D721Med (cell line): ENCODE results near the gene TEX44.

ENCODE experiments used
- DNase-seq: peaks from one replicate; pipeline ENCODE4 v3.0.0; 2011; ENCODE audit warnings: low spot score; ENCODE audit not compliant: insufficient read length
- FAIRE-seq: peaks from 2 replicates; lab custom pipeline; 2011; peaks lifted over from hg19 to GRCh38; lab: Jason Lieb, UNC
- TF ChIP-seq, protein P1 (sequence below): IDR thresholded peaks from 2 replicates; pipeline ENCODE4 v1.5.1; 2012; ENCODE audit warnings: mild to moderate bottlenecking, control low read depth; ENCODE audit not compliant: insufficient read depth; ENCODE audit errors: missing control alignments

Gene TEX44

DNA sequence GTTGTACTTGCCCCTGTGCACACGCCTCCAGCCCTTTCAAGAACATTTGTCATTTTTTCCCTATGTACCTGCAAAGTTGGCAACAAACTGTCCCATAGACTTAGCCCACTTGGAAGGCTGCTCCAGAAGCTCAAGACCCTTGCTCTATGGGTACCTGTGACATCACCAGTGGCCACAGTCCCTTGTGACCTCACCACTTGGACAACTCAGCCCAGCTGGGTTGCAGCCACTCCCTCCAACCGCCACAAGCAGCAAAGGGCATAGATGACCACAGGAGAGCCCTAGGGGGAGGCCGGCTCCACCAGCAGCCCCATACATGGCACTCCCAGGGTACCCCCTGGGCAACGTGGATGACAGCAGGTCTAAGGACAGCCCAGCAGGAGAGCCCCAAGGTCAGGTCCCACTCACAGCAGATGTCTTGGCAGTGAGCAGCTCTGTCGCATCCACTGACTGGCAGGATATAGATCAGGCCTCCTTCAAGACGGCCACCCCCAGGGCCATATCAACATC, at the start of gene TEX44:
Gene TEX44, plus strand, starts transcription at position 229 of the 510 bp plus-strand sequence. Its CDS starts 88 bp downstream, at position 317.
- TF ChIP-seq, protein P1, sequence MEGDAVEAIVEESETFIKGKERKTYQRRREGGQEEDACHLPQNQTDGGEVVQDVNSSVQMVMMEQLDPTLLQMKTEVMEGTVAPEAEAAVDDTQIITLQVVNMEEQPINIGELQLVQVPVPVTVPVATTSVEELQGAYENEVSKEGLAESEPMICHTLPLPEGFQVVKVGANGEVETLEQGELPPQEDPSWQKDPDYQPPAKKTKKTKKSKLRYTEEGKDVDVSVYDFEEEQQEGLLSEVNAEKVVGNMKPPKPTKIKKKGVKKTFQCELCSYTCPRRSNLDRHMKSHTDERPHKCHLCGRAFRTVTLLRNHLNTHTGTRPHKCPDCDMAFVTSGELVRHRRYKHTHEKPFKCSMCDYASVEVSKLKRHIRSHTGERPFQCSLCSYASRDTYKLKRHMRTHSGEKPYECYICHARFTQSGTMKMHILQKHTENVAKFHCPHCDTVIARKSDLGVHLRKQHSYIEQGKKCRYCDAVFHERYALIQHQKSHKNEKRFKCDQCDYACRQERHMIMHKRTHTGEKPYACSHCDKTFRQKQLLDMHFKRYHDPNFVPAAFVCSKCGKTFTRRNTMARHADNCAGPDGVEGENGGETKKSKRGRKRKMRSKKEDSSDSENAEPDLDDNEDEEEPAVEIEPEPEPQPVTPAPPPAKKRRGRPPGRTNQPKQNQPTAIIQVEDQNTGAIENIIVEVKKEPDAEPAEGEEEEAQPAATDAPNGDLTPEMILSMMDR, result no peak
- FAIRE-seq (no peak), DNase-seq (no peak)

DNA sequence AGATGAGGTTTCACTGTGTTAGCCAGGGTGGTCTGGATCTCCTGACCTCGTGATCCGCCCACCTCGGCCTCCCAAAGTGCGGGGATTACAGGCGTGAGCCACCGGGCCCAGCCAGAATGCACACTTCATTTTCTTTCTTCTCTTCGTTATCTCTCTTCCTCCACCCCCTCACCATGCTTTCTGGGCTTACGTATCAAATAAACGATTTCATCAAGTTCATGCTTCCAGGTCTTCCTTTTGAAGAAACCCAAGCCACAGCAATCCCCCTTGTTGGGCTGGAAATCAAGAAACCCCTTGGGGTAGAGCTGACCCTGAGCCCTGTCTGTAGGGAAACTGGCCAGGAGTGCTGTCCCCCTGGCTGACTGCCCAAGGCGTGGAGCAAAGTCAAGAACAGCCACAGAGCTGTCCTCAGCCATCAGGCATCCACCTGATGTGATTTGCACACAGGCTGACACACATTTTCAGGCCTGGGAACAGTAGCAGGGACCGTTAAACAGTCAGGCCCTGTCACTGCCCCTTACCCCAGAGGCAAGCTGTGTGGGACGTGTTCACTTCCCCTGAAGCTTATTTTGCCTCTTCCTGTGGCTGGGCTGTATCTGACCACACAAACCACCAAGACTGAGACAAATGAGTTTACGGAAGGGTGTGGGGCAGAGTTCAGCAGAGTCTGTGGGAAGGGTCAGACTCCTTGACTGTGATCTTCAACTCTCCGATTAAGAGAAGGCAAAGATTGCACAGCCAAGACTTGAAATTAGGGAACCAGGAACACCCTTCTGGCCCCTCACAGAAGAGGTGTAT, 47.4 kb upstream of the TEX44 start:
- FAIRE-seq, result no peak

DNA sequence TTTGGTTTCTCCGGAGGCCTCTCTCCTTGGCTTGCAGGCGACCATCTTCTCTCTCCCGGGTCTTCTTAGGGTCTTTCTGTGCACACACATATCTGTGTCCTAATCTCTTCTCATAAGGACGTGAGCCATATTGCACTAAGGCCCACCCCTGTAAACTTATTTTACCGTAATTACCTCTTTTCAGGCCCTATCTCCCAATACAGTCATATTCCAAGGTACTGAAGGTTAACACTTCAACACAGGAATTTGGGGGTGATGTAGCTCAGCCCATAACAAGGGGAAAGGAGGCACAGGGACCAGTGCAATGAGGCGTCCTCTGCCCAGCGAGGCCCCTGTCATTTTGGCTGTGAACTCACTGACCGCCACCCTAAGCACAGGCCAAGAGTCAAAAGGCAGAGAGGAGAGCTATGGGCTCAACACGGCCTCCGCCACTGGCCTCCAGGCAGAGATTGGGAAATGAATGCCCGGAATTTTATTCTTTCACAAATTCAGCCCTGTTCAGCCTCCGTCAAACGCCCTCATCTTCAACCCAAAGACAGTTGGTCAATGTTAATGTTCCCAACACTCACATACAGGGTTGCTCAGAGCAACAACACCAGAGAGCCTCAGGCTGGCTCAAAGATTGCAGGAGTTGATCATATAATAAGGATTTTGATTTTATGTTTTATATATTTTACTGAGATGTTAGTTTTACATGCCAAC, 46.5 kb upstream of the TEX44 start:
- TF ChIP-seq, protein P1, result no peak
- FAIRE-seq, result no peak
- no peak for DNase-seq

More for the DNA sequence above, 47.4 kb upstream of the TEX44 start:
- no peak for DNase-seq
- TF ChIP-seq, protein P1, result no peak

DNA sequence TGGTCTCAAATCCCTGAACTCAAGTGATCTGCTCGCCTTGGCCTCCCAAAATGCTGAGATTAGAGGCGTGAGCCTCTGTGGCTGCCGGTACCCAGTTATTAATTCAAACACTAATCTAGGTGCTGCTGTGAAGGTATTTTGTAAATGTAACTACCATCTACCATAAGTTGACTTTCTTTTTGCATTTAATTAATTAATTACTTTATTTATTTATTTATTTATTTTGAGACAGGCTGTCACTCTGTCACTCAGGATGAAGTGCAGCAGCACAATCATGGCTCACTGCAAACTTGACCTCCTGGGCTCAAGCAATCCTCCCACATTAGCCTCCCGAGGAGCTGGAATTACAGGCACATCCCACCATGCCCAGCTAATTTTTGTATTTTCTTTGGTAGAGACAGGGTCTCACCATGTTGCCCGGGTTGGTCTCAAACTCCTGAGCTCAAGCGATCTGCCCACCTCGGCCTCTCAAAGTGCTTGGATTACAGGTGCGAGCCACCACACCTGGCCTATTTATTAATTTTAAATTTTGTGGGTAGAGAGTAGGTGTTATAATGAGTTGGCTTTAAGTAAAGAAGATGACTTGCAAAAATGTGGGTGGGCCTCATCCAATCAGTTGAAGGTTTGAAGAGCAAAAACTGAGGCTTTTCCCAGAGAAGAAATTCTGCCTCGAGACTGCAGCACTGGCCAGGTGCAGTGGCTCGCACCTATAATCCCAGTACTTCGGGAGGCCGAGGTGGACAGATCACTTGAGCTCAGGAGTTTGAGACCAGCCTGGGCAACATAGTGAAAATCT, 45.2 kb upstream of the TEX44 start:
- TF ChIP-seq, protein P1, result no peak
- FAIRE-seq (no peak), DNase-seq (no peak)

DNA sequence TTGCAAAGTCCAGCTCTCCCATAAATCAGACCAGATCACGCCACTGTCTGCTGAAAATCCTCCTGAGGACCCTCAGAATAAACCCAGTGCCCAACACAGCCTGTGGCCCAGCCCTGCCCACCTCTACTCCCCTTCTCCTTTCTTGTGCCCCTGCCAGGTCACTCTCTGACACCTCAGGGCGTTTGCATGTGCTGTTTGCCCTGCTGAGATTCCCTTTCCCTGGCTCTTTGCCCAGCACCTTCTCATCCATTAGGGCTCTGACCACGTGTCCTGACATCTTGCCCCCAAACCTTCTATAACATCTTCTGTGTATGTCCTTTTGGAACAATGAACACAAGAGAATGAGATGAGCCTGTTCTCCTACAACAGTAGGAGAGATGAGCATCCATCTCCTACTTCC, 43.9 kb upstream of the TEX44 start:
- FAIRE-seq (no peak), DNase-seq (no peak)

More for the DNA sequence above, 43.9 kb upstream of the TEX44 start:
- TF ChIP-seq, protein P1, result no peak
